ENCODE results near the gene ALPL.

Gene ALPL

GRCh38 chr1:21532496-21532895 is 23.3 kb downstream of the ALPL start:
- FAIRE-seq, result no peak

GRCh38 chr1:21532992-21533534 is 23.8 kb downstream of the ALPL start:
- no peak for FAIRE-seq

- no peak for FAIRE-seq
These were observed 24.9 kb downstream of the ALPL start for GRCh38 chr1:21534146-21534545.

- FAIRE-seq, result no peak
These were observed 25.6 kb downstream of the ALPL start for GRCh38 chr1:21534674-21535378.

GRCh38 chr1:21536218-21536617 is 27.0 kb downstream of the ALPL start:
- no peak for FAIRE-seq

- no peak for FAIRE-seq
These were observed 28.3 kb downstream of the ALPL start for GRCh38 chr1:21537511-21537931.

- no peak for FAIRE-seq
These were observed 28.9 kb downstream of the ALPL start for GRCh38 chr1:21537932-21538630.

- FAIRE-seq, result no peak
These were observed 30.7 kb downstream of the ALPL start for GRCh38 chr1:21539933-21540332.

GRCh38 chr1:21541329-21541728 is 32.1 kb downstream of the ALPL start:
- no peak for FAIRE-seq

- no peak for FAIRE-seq
These were observed 32.6 kb downstream of the ALPL start for GRCh38 chr1:21541835-21542234.

- FAIRE-seq, result no peak
These were observed 34.4 kb downstream of the ALPL start for GRCh38 chr1:21543598-21543997.

- FAIRE-seq, result no peak
These were observed 34.9 kb downstream of the ALPL start for GRCh38 chr1:21544095-21544494.

- FAIRE-seq, result no peak
These were observed 37.1 kb downstream of the ALPL start for GRCh38 chr1:21546122-21546825.

- no peak for FAIRE-seq
These were observed 38.7 kb downstream of the ALPL start for GRCh38 chr1:21547876-21548275.

- no peak for FAIRE-seq
These were observed 40.9 kb downstream of the ALPL start for GRCh38 chr1:21550097-21550496.

GRCh38 chr1:21550866-21551475 is 41.7 kb downstream of the ALPL start:
- FAIRE-seq, result no peak

GRCh38 chr1:21552715-21553114 is 43.5 kb downstream of the ALPL start:
- FAIRE-seq, result no peak

- no peak for FAIRE-seq
These were observed 44.1 kb downstream of the ALPL start for GRCh38 chr1:21553116-21553926.

- no peak for FAIRE-seq
These were observed 50.8 kb downstream of the ALPL start for GRCh38 chr1:21559788-21560567.

- FAIRE-seq, result no peak
These were observed 51.9 kb downstream of the ALPL start for GRCh38 chr1:21560916-21561638.

GRCh38 chr1:21562896-21563295 is 53.7 kb downstream of the ALPL start:
- FAIRE-seq, result no peak
